ENCODE results near the gene TPT1. TPM values are rescaled to one million over a fixed set of nuclear protein-coding genes. Genes with fewer than 3 reads are reported as not detected.

The TPT1 gene
- total RNA-seq, 1 donor = 2,345 TPM

DNA sequence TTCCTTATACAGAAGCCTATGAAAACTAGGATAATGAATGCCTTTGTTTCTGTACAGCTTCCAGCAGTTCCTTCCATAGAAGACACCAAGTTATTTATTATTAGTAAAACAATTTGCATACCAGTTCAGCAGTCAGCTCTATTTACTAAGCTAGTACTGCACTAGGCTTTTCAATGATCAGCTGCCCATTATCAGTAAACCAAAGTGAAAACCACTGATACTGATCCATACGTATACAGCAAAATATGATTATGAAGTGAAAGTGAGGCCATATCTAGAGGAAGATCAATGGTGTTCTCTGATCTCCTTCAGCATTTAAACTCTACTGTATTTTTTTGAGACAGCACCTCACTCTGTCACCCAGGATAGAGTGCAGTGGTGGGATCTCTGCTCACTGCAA lies 3.2 kb downstream of the TPT1 start:
- no peak for DNase-seq (ENCODE audit: low read depth)
- no peak for TF ChIP-seq CTCF (IDR thresholded peaks at IDR 0.05; ENCODE audit: insufficient read depth, low read depth, low read length)
- peak overlapping the region; percentile 10 for H3K4me3 ChIP-seq (ENCODE audit: low read depth, low read length)

GRCh38 chr13:45337395-45337794 lies 3.6 kb downstream of the TPT1 start:
- TF ChIP-seq CTCF (IDR thresholded peaks at IDR 0.05; ENCODE audit: insufficient read depth, low read depth, low read length) = no peak
- no peak for DNase-seq (ENCODE audit: low read depth)
- H3K4me3 ChIP-seq (ENCODE audit: low read depth, low read length) = peak overlapping the region; percentile 3

GRCh38 chr13:45336025-45336800 lies 4.8 kb downstream of the TPT1 start:
- H3K4me3 ChIP-seq (ENCODE audit: low read depth, low read length) = no peak overlapping the region
- no peak for DNase-seq (ENCODE audit: low read depth)
- TF ChIP-seq CTCF (IDR thresholded peaks at IDR 0.05; ENCODE audit: insufficient read depth, low read depth, low read length) = no peak

DNA sequence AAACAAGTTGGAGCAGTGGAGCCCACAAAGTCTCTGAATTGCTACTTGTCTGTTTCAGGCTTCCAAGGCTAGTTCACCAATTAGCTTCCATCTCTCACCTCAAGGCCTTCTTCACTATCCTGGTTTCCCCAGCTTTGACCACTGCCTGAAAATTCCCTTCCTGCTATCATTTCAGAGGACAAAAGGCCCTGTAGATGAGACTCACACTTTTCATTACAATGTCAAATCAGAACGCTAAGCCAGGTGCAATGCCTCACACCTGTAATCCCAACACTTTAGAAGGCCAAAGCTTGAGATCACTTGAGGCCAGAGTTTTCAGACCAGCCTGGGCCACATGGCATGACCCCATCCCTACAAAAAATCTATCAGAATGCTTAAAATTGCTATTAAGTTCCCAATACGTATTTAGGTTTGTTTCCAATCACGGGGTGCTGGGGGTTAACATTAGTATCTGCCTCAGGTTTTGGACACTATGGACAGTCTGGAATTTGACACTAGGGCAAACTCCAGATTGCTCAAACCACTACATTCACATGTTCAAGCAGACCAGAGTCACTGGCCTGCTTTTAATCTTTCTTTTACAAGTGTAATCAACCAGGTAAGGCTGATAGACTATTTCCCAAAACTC lies 5.5 kb downstream of the TPT1 start:
- no peak overlapping the region for H3K4me3 ChIP-seq (ENCODE audit: low read depth, low read length)
- TF ChIP-seq CTCF (IDR thresholded peaks at IDR 0.05; ENCODE audit: insufficient read depth, low read depth, low read length) = no peak
- no peak for DNase-seq (ENCODE audit: low read depth)

GRCh38 chr13:45333977-45334922 lies 6.7 kb downstream of the TPT1 start:
- peak; percentile 56 for DNase-seq (ENCODE audit: low read depth)
- H3K4me3 ChIP-seq (ENCODE audit: low read depth, low read length) = no peak overlapping the region
- no peak for TF ChIP-seq CTCF (IDR thresholded peaks at IDR 0.05; ENCODE audit: insufficient read depth, low read depth, low read length)

DNA sequence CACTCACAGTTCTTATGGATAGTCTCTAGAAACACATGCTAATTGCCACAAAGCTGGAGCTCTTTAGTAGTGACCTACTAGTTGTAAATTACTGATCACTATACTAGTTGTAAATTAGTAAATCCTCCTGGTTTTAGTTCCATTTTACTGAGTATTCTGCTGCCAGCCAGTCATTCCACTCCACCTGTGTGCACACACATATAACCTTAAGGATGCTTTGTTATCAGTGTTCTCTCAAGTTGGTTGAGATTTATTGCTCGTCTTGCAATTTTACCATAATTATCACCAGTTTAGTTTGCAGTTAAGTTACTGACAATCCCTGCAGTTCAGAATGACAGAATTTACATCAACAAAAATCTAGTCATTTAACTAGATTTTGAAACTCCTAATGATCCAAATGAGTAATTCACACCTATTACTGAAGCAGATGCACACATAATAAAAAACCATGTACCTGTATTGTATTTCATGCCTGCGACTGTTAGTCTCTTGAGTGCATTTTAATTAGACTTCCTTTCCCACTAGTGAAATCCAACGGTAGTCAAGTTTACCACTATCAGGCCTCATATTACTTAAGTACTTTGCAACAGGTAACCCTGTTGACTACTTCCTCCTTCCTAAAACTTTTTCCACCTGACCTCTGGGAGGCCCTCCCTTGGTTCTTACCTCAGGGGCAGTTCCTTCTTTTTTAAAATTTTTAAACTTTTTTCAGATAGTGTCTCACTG lies 7.6 kb downstream of the TPT1 start:
- no peak overlapping the region for H3K4me3 ChIP-seq (ENCODE audit: low read depth, low read length)
- TF ChIP-seq CTCF (IDR thresholded peaks at IDR 0.05; ENCODE audit: insufficient read depth, low read depth, low read length) = no peak
- no peak for DNase-seq (ENCODE audit: low read depth)

All from fibroblast of villous mesenchyme (primary cell).